22Rv1 (cell line): Measurements from ENCODE around the gene HELZ.

Experiments
- CTCF ChIP-seq: fragments of 450-650 bp; IDR thresholded peaks from 2 replicates; pipeline ENCODE4 v1.5.1; 2017; ENCODE audit warnings: mild to moderate bottlenecking
- ZFX ChIP-seq: fragments of 450-650 bp; IDR thresholded peaks from 2 replicates; pipeline ENCODE4 v1.6.1; 2017; ENCODE audit warnings: antibody characterized with exemption, borderline replicate concordance

- TF ChIP-seq CTCF: no peak
- no peak for TF ChIP-seq ZFX
Observed at GRCh38 chr17:67041941-67042899, 202.8 kb downstream of the HELZ start.
